AML-193 (cell line): ENCODE results near the gene NLRP5.
"Not testable (repeated sequence)": the region's sequence is repeated elsewhere in the genome, so short reads cannot be mapped to it uniquely, and the experiment has no call there.

ENCODE experiments used
- DNase-seq, 2 experiments: peaks; one replicate each; lab custom pipeline; 2025; lab: John Stamatoyannopoulos, UW

Gene NLRP5

DNA sequence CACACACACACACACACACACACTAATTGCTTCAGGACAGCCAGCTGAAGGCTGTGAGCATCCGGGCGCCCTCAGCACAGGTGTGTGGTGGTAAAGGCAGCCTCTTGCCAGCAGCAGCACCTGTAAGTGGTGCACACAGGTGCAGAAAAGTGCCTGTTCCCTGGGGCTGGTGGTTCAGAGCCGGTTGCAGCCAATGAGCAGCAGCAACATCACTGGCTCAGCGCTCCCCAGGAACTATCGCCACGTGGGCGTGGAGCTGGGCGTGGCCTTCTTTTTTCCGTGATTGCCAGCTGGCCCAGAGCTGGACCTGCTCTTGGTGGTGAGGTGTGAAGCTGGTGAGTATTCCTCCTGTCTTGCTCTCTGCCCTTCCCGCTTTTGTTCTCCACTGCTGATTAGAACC is at the start of gene NLRP5:
NLRP5 (plus strand) TSS at position 289 of the 400 bp plus-strand sequence.
- no peak for DNase-seq

DNA sequence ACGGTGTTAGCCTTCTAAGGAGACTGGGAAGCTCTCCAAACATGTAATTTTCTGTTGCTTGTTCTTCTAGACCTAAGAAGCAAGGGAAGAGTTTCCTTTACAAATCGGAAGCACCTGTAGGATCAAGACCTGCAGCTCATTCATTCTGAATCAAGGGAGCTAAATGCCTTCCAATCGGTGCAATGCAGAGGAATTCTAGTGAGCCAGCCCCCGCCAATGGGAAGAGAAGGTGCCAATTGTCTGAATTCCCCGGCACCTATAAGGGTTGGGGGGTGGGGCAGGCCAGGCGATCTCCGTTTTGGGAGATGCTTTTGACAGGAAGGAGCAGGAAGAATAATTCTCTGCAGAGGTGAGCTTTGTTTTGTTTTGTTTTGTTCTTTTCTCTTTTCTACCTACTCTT is 47.4 kb upstream of the NLRP5 start:
- no peak for DNase-seq

DNA sequence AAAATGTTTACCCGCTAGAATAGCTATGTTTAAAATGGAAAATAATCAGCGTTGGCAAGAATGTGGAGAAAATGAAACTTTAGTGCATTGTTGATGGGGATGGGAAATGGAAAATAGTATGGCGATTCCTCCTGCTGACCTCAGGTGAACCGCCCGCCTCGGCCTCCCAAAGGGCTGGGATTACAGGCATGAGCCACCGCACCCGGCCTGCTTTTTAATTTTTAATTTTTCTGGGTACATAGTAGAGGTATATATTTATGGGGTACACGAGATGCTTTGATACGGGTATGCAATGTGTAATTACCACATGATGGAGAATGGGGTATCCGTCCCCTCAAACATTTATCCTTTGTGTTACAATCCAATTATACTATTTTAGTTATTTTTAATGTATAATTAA is 46.3 kb upstream of the NLRP5 start:
- DNase-seq: no peak

DNA sequence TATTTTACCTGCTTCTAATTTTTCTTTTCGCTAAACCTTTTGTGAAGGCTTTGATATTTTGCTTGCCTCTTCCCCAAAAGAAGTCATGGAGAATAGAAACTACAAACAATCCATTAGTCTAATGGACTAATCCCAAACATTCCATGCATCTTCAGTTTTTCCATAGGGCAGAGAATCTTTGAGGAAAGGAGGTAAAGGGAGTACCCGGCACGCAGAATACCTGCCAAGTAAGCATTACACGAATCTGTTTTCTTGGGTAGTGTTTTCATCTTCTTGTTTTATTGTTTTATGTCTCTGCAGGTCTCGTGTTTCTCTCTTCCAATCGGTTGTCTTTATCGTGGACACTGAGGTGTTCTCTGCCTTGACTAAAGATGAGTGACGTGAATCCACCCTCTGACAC is 39.0 kb upstream of the NLRP5 start, which contains the start of gene NLRP8:
NLRP8 (plus strand) TSS at position 301 of the 400 bp plus-strand sequence.
- DNase-seq: no peak

DNA sequence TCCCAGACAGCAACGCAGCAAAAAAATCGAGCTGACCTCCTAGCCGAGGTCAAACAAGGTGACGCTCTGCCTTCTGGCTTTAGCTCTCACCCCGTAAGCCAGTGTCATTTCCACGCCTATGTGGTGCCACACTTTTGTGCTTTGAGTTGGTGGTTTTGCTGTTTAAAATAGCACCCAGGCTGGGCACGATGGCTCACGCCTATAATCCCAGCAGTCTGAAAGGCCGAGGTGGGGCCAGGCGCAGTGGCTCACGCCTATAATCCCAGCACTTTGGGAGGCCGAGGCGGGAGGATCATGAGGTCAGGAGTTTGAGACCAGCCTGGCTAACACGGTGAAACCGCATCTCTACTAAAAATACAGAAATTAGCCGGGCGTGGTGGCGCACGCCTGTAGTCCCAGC is 36.0 kb upstream of the NLRP5 start:
- not testable (repeated sequence) for DNase-seq

DNA sequence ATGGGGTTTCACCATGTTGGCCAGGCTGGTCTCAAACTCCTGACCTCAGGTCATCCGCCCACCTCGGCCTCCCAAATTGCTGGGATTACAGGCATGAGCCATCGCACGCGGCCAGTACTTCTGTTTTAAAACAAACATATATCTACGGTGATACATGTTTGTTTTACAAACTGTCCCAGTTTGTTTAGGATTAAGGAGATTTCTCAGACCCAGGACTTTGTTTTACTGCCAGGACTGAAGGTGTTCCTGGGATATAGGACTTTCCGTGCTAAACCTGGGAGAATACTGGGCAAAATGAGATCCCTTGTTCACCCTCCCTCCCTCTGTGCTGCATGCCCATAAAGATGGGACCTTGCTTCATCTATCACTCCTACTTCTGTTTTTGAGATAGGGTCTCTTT is 30.1 kb upstream of the NLRP5 start:
- DNase-seq: no peak

DNA sequence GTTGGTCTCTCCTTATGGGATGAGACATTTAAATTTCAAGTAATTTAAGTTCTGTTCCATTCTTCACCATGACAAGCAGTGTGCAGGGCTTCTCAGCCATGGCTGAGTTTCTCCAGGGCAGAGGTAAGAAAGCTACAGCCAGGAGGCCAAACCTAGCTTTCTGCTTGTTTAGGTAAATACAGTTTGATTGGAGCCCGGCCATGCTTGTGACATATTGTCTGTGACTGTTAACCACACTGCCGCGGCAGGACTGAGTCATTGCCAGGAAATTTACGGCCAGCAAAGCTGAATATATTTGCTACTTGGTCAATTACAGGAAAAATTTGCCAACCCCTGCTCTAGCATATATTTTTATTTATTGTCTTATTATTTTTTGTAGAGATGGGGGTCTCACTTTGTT is 28.2 kb upstream of the NLRP5 start:
- DNase-seq: no peak

DNA sequence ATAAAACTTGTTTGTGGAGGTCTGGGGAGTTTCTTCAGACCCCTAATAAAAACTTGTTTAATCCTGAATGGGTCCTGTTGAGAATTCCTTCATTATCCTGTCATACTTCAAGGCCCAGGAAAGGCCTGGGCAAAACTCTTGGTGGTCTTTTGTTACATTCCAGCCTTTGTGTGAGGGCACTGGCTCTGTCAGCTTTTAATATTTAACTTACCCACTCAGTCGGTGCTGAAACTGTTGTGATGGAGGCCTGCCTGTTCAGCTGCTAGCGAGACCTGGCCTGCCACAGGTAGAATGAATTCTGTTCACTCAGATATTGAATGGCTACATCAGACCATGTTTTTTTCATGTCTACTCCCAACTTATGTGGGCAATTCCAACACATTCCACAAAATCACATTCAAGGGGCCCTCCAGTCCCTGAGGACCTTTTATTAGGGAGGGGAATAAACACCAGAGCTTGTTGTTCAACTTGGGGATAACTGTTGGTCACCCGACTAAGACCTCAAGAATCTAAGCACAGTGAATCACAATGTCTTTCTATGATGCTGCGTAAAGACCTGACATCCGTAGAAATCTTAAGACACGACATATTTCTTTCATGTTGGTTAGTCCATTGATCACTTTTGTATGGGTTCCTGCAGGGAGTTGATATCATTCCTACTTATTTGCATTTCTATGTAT is 26.4 kb upstream of the NLRP5 start:
- DNase-seq: no peak

DNA sequence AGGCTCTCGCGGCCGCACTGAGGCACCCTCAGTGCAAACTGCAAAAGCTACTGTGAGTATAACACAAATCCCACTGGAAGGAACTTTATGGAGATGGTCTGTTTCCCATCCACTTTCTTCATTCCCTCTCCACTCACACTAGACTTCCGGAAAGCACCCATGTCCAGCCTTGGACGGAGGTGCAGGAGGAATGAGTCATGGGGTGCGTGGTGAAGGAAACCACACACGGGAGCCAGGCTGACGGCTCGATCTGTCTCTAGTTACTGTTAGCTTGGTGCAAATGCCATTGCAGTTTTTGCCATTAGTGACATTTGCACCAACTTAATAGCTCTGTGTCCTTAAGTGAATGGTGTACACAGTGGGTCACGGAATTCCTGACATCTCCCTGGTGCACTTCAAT is 24.4 kb upstream of the NLRP5 start:
- no peak for DNase-seq

DNA sequence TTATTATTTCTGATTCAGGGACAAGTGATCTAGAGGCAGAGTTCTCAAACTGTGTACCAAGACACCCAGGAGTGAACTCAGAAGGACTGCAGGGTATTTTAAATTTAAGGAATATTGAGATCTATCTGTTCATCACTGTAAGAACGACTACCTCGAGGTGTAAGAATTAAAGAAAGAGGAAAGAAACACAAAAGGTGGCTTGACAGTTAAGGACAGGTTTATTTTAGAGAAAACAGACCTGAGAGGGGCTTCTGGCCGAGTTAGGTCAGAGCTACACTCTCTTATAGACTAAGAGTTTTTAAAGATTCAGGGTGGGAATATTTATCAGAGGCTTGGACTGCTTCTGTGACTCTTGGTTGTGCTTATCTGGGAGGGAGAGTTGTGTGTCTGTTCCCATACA is 12.6 kb upstream of the NLRP5 start:
- DNase-seq: no peak

DNA sequence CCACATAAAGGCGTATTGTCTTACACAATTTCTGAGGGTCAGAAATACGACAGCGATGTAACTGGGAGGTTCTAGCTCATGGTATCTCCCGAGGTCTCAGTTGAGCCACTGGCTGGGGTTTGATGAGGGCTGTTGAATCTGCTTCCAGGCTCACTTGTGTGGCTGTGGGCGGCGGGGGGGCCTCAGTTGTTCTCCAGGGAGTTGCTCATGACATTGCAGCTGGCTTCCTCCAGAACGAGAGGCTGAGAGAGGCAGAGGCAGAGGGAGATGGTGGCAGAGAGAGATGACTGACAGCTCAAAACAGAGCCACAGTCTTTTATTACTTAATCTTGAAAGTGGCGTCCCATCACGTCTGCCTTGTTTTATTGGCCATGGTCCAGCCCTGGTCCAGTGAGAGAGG is 6.2 kb upstream of the NLRP5 start:
- DNase-seq: no peak

DNA sequence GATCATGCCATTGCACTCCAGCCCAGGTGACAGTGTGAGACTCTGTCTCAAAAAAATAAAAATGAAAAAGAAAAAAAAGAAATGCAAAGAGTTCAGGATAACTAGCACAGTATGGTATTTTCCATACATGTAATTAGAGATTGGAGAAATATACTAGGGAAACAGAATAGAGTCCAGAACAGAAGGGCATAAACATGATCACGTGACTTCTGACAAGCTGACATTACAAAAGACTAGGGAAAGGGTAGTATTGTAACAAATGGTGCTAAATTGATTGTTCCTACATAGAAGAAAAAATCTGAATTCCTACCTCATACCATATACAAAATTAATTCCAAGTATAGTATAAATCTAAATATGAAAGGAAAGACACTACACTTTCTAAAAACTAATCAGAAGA is 1.3 kb upstream of the NLRP5 start:
- no peak for DNase-seq

DNA sequence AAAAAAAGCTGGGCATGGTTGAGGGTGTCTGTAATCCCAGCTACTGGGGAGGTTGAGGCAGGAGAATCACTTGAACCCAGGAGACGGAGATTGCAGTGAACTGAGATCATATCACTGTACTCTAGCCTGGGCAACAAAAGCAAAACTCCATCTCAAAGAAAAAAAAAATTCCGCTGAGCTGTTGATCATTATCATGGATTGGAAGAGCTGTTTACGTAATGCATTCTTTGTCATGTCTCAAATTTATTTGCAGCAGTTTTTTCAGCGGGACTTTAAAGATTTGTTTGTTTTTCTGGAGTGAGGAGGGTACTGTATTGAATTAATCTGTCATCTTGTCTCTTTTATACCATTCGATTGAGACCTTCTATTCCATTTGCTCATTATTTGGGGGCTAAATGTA is 4.3 kb downstream of the NLRP5 start:
- no peak for DNase-seq

DNA sequence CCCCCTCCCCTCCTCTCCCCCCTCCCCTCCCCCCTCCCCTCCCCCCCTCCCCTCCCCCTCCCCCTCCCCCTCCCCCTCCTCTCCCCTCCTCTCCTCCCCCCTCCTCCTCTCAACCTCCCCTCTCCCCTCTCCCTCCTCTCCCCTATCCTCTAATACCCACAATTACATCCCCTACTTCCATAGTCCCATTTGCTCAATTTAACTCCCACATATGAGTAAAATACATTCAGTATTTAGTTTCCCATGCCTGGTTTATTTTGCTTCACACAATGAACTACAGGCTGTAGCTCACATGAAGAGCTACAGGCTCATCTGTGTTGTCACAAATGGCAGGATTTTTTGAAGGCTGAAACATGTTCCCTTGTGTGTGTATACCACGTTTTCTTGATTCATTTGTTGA is 6.9 kb downstream of the NLRP5 start:
- no peak for DNase-seq

DNA sequence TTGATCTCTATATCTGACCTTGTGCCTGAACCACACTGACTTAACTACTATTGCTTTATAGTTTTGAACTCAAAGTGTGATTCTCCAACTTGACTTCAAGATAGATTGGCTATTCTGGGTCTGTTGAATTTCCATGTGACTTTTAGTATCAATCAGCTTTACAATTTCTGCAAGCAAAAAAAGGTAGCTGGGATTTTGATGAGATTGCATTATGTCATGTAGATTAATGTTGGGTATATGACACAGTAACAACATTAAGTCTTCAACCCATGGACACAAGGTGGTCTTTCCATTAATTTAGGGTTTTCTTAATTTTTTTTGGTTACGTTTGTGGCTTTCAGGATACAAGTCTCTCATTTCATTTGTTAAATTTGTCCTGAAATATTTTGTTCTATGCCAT is 28.2 kb downstream of the NLRP5 start:
- no peak for DNase-seq

DNA sequence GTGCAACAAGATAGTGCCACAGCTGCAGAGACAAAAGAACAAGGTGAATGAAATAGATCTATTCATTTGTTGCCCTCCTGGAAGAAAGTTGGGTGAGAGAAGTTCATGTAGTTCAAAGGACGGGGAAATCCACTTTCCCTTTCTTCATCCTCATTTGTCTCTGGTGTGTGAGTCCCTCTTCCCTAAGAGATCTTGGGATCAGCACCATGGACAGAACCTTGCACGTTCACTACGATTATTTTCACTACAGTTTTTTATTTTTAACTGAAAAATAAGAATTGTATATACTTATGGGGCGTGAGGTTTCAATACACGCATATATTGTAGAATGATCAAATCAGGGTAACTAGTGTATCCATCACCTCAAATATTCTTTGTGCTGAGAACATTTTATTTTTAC is 29.2 kb downstream of the NLRP5 start:
- no peak for DNase-seq

DNA sequence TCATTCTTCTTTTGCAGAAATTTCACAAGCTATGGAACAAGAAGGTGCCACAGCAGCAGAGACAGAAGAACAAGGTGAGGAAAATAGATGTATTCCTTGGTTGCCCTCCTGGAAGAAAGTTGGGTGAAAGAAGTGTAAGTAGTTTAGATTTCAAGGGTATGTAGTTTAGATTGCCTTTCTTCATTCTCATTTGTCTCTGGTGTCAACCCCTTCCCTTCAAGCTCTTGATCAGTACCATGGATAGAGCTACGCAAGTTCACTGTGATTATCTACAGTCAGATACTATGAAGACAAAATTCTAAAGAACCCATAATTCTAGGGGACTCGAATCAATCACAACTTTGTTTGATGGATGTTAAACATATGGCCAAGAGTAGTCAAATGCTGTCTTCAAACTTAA is 32.8 kb downstream of the NLRP5 start:
- DNase-seq: not testable (repeated sequence)

DNA sequence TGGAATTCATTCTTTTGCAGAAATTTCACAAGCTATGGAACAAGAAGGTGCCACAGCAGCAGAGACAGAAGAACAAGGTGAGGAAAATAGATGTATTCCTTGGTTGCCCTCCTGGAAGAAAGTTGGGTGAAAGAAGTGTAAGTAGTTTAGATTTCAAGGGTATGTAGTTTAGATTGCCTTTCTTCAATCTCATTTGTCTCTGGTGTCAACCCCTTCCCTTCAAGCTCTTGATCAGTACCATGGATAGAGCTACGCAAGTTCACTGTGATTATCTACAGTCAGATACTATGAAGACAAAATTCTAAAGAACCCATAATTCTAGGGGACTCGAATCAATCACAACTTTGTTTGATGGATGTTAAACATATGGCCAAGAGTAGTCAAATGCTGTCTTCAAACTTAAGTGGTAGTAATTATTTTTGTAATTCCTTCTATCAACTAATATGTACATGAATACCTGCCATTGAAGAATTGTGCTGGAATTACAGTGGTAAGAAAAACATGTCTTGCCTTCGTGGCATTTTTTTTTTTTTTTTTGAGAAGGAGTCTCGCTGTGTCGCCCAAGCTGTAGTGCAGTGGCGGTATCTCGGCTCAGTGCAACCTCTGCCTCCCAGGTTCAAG is 33.9 kb downstream of the NLRP5 start:
- not testable (repeated sequence) for DNase-seq

DNA sequence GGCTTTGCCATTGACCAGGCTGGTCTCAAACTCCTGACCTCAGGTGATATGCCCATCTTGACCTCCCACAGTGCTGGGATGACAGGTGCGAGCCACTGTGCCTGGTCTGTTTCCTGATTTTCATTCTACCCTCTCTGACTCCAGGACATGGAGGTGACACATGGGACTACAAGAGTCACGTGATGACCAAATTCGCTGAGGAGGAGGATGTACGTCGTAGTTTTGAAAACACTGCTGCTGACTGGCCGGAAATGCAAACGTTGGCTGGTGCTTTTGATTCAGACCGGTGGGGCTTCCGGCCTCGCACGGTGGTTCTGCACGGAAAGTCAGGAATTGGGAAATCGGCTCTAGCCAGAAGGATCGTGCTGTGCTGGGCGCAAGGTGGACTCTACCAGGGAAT is 40.2 kb downstream of the NLRP5 start:
- no peak for DNase-seq

DNA sequence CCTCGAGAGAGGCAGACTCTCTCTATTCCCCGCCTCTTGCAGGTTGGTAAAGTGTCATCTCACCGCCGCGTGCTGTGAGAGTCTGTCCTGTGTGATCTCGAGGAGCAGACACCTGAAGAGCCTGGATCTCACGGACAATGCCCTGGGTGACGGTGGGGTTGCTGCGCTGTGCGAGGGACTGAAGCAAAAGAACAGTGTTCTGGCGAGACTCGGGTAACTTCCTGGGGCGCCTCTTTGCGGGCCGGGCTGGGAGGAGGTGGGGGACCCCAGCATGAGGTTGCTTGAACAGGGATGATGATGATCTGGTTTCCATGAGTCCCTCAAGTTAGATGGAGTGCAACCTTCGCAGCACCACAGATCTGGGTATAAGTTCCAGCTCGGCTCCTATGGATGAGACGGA is 67.0 kb downstream of the NLRP5 start:
- DNase-seq: no peak

DNA sequence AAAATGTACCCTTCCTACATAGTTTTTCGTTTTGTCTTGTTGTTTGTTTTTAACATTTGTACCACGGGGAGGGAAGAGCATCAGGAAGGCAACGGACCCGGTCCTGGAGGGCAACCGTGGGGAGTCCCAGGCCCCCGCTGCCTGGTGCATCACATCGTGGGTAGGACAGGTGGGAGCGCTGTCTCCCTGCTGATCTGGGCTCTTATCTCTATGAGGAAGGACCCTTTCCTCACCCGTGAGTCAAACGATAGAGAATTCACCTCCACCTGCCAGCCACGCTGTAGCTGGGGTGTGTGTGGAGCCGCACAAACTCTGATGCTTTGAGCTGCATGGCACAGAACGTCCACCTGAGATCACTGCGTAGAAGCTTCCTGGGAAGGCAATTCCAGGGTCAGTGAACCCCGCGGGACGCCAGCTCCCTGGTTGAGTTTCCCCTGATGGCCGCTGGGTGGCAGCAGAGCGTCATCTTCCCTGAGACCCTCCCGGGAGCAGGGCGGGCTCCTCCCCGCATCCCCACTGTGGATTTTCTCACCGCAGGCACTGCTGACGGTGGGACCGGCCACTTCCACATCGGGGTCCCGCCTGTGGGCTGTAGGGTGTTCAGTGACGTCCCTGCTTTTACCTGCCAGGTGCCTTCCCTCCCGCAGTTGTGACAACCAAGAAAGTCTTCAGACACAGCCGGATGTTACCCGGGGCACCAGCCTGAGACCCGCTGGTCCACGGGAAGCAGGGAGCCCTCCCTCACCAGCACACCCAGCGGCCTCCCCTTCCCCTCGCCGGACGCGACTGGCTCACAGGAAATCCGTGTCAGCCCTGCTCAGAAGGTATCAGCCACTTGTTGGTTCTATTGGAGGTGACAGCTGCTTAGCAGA is 79.8 kb downstream of the NLRP5 start:
- peak; percentile 23 to 32 for DNase-seq

DNA sequence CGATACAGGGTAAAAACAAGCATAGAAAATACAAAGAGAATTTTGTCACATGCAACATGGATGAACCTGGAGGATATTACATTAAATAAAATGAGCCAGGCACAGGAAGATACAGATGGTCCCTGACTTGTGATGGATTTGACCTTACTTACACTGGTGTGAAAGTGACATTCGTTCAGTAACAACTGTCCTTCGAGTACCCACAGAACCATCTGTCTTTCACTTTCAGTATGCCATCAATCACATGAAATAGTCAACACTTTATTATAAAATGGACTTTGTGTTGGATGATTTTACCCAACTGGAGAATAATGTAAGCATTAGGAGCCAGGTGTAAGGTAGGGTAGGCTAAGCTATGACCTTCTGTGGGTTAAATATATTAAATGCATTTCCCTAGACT is 83.1 kb downstream of the NLRP5 start:
- no peak for DNase-seq

DNA sequence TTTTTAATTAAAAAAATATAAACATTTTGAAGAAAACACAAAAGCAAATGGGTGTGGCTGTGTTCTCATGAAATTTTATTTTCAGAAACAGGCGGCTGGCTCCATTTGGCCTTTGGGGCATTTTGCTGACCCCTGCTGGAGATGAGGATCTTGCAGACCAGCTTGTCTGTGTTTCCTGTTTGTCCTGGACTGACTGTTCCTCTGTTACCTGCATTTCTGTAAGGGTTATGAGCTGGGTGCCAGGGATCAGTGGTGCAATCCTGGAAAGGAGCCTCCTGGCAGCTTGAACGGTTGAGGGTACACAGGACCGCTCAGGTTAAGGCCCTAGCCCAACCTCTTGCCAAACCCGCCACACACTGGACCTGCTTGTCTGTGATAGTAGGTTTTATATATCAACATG is 84.6 kb downstream of the NLRP5 start:
- peak in 1 of 2 experiments; percentile 31 for DNase-seq
